ENCODE data around the gene MRC2.
A peak's percentile ranks its signal among the peaks of the same experiment; 100 is the strongest.
"Not testable (repeated sequence)": the region's sequence is repeated elsewhere in the genome, so short reads cannot be mapped to it uniquely, and the experiment has no call there.

The MRC2 gene

GRCh38 chr17:62684179-62684578 lies 56.7 kb downstream of the MRC2 start:
- DNase-seq: no peak

GRCh38 chr17:62687997-62688396 lies 60.5 kb downstream of the MRC2 start:
- no peak for DNase-seq

GRCh38 chr17:62688398-62689160 lies 61.1 kb downstream of the MRC2 start:
- no peak for DNase-seq

GRCh38 chr17:62689441-62690167 lies 62.1 kb downstream of the MRC2 start:
- no peak for DNase-seq

- no peak for DNase-seq
These were observed 62.9 kb downstream of the MRC2 start for GRCh38 chr17:62690168-62690897.

- not testable (repeated sequence) for DNase-seq
These were observed 64.1 kb downstream of the MRC2 start for GRCh38 chr17:62691589-62691915.

- no peak for DNase-seq
These were observed 64.7 kb downstream of the MRC2 start for GRCh38 chr17:62692159-62692651.

- no peak for DNase-seq
These were observed 65.4 kb downstream of the MRC2 start for GRCh38 chr17:62692721-62693431.

- no peak for DNase-seq
These were observed 66.3 kb downstream of the MRC2 start for GRCh38 chr17:62693616-62694409.

- not testable (repeated sequence) for DNase-seq
These were observed 67.7 kb downstream of the MRC2 start for GRCh38 chr17:62695093-62695738.

- DNase-seq: no peak
These were observed 68.8 kb downstream of the MRC2 start for GRCh38 chr17:62696256-62696655.

- no peak for DNase-seq
These were observed 69.4 kb downstream of the MRC2 start for GRCh38 chr17:62696726-62697490.

GRCh38 chr17:62698459-62698858 lies 71.0 kb downstream of the MRC2 start:
- DNase-seq: not testable (repeated sequence)

- no peak for DNase-seq
These were observed 73.7 kb downstream of the MRC2 start for GRCh38 chr17:62700964-62701705.

- no peak for DNase-seq
These were observed 74.2 kb downstream of the MRC2 start for GRCh38 chr17:62701706-62702085.

GRCh38 chr17:62702746-62703260 lies 75.3 kb downstream of the MRC2 start:
- no peak for DNase-seq

- DNase-seq: no peak
These were observed 75.8 kb downstream of the MRC2 start for GRCh38 chr17:62703261-62703775.

GRCh38 chr17:62703776-62704380 lies 76.4 kb downstream of the MRC2 start:
- DNase-seq: peak; percentile 75

GRCh38 chr17:62704381-62704971 lies 77.0 kb downstream of the MRC2 start:
- DNase-seq: no peak

Data from stimulated activated CD4-positive, alpha-beta T cell treated with anti-CD3 and anti-CD28 coated beads, Interleukin-12 subunit alpha, Interleukin-12 subunit beta, amount 100 ng/mL, for 4 hours (primary cell).